ENCODE measurements around the gene KIAA0825.

KIAA0825 gene, protein sequence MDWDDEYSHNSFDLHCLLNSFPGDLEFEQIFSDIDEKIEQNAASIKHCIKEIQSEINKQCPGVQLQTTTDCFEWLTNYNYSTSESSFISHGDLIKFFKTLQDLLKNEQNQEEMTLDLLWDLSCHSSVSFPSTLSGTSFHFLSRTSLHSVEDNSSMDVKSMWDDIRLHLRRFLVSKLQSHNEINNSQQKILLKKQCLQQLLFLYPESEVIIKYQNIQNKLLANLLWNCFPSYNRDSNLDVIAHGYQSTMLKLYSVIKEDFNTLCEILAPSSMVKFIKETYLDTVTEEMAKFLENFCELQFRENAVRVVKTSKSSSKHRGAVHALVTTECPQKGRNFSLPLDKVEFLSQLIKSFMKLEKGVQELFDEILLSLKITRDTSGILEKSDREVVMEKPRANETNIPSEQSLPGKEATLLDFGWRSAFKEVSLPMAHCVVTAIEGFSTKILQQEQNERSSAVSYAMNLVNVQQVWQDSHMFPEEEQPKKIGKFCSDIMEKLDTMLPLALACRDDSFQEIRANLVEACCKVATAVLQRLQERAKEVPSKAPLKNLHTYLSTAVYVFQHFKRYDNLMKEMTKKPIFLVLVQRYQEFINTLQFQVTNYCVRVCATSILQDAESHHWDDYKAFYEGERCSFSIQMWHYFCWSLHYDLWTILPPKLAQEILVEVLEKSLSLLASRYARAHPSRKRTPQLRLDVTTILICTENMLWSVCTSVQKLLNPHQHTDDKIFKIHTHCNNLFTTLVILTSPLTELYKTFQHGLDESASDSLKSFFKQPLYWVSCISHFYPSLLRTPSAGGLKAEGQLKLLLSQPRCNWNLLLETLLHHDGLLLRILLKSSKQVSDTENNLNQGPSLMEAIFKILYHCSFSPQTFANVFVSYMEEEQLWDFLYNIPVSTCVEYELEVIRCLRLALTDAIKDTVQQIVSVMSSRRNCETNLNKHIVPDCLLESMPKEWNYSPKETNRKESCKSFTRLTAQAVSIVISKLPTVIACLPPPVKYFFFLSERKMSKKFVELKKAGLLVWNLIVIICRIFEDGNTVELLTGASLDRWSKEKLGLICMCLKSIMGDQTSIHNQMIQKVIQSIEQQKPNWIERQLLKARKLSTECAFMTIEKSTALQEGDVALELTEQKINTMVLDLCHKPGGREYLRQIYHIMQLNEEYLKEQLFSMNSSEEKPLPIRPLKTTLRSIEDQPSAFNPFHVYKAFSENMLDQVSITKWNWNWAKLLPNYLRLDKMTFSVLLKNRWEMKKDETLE (N-terminal part only)

DNA sequence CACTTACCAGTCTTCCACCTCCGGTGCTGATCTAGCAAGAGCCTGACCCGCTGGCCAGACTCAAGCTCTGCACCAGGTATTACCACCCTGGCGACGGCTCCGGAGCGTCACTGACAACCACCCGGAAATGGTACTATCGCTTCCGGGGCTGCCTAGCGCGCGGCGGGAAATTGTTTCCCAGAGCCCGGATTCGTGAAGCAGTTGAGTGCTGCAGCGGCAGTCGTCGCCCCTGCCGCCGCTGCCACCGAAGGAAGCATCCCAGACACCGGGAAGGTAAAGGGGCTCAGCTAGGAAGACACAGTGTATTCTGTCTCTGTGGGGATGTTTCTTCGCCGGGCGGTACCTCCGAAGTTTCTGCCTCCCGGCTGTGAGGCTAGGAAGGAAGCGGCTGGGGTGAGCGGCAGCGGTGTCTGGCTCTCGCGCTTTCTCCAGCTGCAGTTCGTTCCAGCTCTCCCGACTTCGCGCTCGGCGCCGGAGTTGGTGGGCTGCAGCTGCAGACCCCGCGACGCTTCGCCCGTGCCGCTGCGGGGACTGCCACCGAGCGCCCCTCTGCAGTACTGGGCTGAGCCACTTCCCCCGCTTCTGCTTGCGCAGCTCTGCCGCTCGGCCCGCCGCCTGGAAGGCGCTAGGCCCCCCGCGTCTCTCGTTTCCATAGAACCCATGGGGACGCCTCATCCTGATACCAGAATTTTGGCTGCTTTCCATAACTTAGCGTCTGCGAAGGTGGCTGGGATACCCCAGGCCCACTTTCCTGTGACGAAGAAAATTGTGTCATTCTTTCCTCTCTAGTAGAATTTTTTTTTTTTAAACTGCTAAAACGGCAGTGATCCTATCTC is at the start of gene KIAA0825, which contains the start of gene SLF1:
TSS of gene KIAA0825 (minus strand) at position 112 of the 836 bp plus-strand sequence. CDS start 81,478 bp downstream, outside the sequence.
TSS of gene SLF1 (plus strand) at position 177 of the 836 bp plus-strand sequence. CDS start 10,142 bp downstream, outside the sequence.
- peak; percentile 96 for DNase-seq

DNA sequence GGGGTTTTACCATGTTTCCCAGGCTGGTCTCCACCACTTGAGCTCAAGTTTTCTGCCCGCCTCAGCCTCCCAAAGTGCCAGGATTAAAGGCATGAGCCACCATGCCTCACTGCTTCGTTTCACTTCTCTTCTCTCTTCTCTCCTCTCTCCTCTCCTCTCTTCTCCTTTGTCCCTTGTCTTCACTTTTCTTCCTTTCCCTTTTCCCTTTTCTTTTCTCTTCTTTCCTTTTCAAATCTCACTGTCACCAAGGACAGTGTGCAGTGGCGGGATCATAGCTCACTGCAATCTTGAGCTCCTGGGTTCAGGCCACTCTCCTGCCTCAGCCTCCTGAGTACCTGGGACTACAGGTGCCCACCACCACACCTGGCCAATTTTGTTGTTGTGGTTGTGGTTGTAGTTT is 49.5 kb upstream of the KIAA0825 start:
- DNase-seq: no peak

DNA sequence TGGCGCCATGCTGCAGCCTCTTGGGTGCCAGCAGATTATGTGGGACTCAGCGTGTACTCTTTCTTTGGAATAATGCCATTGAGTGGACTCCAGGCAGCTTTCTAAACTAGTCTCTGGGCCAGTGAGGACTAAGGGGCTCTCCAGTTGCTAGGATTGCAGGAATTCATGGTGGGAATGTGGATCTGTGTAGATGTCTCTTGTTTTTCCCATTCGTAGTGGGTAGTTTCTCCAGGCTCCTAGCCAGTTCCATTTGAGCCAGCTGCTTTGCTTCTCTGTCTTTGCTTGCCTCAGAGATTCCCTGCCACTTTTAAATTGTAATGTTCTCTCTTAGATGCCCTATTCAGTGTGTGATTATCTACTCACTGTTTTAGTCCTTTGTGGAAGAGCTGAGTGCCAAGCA is 42.7 kb upstream of the KIAA0825 start:
- DNase-seq: no peak

DNA sequence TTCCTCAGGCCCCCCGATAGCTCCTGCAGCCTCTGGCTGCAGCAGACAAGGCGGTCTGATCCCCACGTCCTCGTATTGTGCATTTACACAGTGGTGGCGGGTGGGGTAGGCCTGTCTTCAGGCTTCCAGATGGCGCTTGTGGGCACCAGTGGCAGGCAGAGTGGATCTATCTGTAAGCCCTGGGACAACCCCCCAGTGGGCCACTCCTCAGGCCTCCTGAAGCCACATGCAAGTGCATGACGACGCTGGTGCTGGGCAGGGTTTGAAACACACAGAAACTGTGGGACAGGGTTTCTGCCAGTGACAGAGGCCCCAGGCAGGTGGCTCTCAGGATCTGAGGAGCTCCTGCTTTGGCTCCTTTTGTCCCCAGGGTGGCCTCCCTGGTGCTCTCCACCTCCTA is 42.1 kb upstream of the KIAA0825 start:
- DNase-seq: no peak

DNA sequence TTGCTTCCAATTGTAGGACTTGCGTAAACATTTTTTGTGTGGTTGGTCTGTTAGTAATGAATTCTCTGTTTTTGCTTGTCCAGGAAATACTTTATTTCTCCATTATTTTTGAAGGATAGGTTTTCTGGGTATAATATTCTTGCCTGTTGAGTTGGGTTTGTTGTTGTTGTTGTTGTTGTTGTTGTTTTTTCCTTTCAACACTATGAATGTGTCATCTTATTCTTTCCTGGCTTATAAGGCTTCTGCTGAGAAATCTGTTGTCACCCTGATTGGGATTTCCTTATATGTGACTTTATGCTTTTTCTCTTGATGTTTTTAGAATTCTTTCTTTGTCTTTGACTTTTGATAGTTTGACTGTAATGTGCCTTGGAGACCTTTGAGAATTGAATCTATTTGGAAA is 39.9 kb upstream of the KIAA0825 start:
- no peak for DNase-seq

DNA sequence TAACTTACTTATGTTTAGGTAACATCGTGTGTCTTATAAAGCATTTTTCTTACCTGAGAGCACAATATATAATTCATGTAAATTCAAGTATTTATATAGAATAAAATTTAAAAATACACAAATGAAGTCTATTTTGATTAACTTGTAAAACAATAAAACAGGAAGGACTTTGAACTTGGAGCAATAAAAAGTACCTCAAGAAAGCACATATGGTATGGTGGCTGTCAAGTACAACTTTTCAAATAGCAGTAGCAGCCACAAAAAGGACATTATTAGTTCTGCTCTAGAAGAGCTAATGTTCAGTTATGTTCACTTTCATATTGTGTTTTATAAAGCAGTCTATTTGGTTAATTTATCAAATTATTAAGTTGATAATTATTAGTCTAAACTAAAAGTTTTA is 31.5 kb upstream of the KIAA0825 start:
- DNase-seq: no peak

DNA sequence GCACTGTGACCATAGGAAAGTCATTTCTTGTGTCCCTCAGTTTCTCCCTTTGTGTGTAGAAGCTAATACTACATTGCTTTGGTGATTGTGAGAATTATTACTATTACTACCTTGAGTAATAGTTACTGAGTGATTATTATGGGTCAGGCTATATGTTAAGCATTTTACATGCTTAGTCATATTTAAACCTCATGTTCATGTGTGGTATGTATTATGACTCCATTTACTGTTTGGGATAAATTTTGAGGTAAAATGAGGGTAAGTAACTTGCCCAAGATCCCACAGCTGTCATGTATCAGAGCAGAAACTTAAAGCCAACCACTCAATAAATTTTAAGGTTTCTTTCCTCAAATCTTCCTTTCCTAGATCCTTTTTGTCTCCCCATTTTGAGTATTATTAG is 28.4 kb upstream of the KIAA0825 start:
- DNase-seq: no peak

DNA sequence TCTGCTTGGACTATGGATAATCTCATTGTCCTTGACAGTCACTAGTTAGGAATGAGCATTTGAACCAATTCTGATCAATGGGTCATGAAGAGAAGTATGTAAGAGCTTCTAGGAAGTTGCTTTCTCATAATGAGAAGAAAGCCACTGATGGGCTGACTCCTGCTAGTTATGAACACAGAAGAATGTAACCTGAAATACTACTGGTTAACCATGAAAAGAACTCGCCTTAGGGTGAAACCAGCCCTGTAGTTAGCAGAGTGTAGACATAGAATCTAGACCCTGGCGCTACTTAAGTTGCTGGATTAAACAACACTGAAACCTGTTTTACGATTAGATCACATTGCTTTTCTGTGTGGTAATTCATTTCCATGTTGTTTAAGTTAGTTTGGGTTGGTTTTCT is 26.6 kb upstream of the KIAA0825 start:
- no peak for DNase-seq

DNA sequence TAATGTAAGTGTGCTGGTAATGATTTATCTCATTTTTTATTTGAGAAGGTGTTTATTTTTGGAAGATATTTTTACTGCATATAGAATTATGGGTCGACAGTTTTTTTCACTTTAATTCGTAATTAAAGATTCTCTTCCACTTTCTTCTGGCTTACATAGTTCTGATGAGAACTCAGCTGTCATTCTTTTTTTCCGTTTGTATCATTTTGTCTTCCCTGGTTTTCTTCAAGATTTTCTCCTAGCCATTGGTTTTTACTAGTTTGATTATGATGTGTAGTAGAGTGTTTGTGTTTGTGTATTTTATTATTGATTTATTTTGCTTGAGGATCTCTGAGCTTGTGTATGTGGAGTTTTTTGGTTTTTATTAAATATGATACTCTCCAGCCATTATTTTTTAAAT is 21.8 kb upstream of the KIAA0825 start:
- no peak for DNase-seq

DNA sequence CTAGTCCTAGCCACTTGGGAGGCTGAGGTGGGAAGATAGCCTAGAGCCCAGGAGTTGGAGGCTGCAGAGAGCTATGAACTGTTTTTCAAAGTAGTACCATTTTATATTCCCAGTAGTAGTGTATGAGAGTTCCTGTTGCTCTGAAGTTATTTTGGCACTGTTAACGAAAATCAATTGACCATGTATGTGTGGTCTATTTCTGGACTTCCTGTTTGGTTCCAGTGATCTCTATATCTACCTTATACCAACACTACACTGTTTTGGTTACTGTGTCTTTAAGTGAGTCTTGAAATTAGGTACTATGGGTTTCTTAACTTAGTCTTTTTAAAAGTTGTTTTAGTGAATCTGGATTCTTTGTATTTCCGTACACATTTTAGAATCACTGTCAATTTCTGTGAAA is 13.6 kb upstream of the KIAA0825 start:
- DNase-seq: no peak

DNA sequence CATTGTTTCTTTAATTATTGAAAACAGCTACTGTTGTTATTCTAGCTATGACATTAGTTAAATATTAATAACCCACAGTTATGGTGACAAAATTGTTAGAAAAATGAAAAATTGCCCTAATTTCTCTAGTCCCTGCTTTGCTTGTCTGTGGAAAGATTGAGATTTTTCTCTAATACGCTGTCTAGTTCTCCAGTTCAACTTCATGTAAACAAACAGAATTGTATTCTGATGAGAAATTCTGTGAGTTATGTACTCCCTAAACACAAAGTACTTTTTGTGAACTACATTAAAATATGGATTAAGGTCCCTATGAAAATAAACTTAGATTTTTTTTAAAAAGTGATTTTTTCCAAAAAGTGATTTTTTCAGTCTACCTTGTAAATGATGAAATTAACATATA is 8.8 kb upstream of the KIAA0825 start:
- DNase-seq: no peak

DNA sequence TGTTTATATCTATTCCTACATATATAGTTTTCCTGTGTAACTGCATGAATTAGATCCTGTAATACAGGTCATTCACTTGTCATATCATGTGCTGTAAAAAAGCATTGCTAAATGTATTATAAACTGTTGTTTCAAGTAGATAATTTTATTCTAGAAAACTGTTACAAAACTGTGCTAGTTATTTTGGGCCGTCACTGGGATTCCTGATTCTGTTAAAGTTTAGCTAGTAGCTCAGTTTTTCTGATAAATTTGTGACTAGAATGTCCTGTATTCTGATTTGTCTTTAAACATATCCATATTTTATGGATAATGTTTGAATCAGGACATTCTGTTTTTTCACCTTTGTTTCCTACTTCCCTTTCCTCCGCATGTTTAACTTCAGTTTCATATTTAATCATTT is 5.5 kb upstream of the KIAA0825 start:
- DNase-seq: no peak

DNA sequence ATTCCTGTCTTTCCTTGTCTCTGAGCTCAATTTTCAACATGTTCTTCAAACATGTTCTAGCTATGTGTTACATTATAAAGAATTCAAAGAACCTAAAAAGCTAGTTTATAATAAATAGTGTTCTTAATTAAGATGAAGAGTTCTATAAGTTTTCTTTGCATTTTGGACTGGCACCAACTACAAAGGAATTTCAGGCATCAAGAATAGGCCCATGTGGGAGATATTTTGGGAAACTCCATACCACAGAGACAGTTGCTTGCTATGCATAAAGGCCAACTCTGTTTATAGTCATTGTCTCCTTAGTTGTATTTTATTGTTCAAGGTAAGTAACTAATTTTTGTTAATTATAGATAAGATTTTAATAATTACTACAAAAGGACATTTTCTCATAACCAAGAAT is 4.6 kb upstream of the KIAA0825 start:
- DNase-seq: no peak

DNA sequence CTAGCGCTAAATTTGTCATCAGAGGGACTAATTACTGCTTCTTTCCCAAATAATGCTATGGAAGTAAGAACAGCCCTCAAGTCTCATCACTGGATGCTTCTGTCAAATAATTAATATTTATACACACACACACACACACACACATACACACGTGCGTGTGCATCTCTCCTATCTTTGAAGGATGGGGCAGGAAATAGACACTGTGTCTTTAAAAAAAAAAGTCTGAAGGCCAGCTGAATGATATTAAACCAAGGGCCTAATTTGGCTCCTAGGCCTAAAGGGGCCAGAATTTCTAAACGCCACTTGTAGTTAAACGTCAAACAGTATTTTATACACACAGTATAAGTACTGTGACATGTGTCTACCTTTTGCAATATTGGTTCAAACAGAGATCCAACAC is 3.4 kb upstream of the KIAA0825 start:
- DNase-seq: no peak

DNA sequence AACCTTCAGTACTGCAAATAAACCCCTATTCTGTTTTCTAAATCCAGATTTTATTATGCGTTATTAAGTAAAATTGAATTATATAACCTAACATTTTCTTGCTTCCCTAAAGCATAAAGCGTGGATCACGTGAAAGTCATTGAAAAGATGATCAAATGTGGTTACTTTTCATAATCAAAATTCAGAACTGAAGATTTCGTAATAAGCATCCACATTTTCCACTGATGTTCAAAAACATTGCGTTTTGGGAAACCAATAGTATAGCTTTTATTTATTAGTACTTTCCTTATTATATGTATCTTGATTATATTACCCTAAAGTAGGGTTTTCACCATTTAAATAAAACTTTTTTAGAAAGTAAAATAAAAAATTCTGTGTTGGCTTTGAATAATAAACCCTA is 1.9 kb upstream of the KIAA0825 start:
- DNase-seq: no peak

DNA sequence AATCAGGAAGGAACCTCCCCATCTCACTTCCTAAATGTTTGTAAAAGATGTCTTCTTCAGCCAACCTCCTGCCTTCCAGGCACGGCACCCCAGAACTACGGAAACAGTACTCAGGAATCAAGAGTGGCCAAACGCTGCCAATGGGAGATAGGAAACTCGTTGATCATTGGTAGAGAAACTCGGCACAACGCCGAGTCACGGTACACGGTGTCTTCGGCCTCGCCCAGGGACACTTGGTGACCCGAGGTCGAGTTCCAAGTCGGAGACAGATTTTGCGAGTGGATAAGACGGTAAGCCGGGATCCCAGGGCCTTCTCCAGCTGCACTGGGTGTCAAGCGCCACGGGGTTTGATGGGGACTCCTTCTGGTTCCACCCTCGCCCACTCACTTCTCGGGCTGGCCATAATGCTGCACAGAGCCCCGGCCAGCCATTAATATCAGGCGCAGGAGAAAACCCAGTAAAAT is 343 bp downstream of the KIAA0825 start:
- peak; percentile 86 for DNase-seq

DNA sequence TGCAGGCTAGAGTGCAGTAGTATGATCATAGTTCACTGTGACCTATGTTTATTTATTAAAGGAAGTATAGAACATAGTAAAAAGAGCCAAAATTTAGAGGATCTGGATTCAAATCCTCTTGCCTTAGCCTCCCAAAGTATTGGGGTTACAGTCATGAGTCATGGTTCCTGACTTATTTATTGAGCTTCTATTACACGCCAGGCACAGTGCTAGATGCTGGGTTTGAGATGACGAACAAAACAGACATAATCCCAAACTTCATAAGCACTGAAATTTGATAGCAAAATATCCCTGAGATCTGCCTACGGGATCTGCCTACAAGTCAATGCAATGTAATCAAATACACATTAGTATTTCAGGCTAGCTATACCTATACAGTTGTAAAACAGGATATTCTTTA is 2.5 kb downstream of the KIAA0825 start:
- no peak for DNase-seq

DNA sequence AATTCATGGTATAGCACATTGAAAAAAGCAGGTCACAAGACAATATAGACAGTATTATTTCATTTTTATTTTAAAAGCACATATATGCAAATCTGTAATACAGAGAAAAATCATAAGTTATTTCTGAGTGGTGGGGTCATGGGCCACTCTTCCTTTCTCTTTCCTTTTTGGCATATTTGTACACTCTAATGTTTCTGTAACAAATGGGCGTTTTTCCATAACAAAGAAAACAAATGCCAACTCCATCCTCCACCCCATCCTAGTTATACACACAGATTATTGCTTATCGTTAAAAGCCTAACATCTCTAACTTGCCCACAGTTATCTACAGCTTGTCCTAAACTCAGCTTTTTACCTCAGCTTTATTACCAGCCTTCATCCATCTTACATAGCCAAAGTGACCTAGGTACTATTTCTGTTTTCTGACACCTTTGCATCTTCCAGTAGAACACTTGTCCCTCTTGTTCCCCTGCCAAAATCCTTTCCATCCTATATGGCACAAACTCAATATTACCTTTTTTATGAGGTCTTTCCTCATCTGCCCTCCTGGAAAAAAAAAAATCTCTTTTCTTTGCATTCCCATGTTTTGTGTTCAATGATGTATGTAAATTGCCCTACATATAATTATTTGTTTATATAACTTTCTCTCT is 4.1 kb downstream of the KIAA0825 start:
- DNase-seq: no peak

DNA sequence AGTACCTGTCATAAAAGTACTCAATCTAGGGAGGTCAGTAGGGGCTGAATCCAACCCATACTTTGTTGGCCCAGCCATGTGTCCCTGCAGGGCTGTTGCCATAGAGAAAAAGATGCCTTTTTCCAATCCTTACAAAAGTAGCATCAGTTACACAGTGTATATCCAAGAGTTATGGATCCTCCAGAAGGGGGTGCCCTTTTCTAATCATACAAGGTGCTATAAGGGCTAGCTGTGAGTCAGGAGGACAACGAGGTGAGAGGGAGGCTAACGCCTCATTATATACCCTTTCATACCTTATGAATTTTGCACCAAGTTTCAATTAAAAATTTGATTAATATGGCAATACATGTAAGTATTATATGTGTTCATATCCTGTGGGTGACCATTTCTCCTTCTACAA is 4.8 kb downstream of the KIAA0825 start:
- no peak for DNase-seq

DNA sequence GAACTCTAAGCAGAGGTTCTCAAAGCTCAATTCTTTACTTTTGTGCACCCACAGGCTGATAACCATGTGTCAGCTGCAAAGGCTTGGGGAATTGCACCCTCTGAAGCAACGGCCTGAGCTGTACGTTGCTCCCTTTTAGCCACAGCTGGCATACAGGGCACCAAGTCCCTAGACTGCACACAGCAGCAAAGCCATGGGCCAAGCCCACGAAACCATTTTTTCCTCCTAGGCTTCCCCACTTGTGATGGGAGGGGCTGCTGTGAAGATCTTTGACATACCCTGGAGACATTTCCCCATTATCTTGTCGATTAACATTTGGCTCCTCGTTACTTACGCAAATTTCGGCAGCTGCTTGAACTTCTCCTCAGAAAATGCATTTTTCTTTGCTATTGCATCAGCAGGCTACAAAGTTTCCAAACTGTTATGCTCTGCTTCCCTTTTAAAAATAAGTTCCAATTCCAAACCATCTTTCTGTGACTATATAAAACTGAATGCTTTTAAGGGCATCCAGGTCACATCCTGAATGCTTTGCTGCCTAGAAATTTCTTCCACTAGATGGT is 23.0 kb downstream of the KIAA0825 start:
- no peak for DNase-seq

All from islet precursor cell (in vitro differentiated cells).